MG63 (cell line): ENCODE results near the gene ATP2A3. TPM values are rescaled to one million over a fixed set of nuclear protein-coding genes. Genes with fewer than 3 reads are reported as not detected.

Source experiments
- DNase-seq: peaks from one replicate; pipeline ENCODE4 v3.0.0-alpha.2; 2020
- H3K27me3 ChIP-seq: fragments of 250-450 bp; sonication (Bioruptor Pico); 2 replicates; pipeline ENCODE4 v1.5.1; 2020; ENCODE audit warnings: mild to moderate bottlenecking, moderate library complexity
- H3K36me3 ChIP-seq: fragments of 250-450 bp; sonication (Bioruptor Pico); 2 replicates; pipeline ENCODE4 v1.5.1; 2020; ENCODE audit warnings: mild to moderate bottlenecking, moderate library complexity
- H3K4me3 ChIP-seq: fragments of 250-450 bp; sonication (Bioruptor Pico); 2 replicates; pipeline ENCODE4 v1.5.1; 2020; ENCODE audit warnings: mild to moderate bottlenecking, moderate library complexity
- H3K9me3 ChIP-seq: fragments of 250-450 bp; sonication (Bioruptor Pico); 2 replicates; pipeline ENCODE4 v1.5.1; 2020; ENCODE audit warnings: mild to moderate bottlenecking, moderate library complexity
- total RNA-seq: library from RNA; depleted of rRNA; stranded (reverse); fragments of >200 nt; shearing (Covaris generic); gene quantifications from 2 replicates; pipeline ENCODE4 v1.2.3, GENCODE V29; 2014; ENCODE audit warnings: low replicate concordance; rRNA removed

ATP2A3 gene
- 0.32 and 1.2 TPM in 2 replicates for total RNA-seq

DNA sequence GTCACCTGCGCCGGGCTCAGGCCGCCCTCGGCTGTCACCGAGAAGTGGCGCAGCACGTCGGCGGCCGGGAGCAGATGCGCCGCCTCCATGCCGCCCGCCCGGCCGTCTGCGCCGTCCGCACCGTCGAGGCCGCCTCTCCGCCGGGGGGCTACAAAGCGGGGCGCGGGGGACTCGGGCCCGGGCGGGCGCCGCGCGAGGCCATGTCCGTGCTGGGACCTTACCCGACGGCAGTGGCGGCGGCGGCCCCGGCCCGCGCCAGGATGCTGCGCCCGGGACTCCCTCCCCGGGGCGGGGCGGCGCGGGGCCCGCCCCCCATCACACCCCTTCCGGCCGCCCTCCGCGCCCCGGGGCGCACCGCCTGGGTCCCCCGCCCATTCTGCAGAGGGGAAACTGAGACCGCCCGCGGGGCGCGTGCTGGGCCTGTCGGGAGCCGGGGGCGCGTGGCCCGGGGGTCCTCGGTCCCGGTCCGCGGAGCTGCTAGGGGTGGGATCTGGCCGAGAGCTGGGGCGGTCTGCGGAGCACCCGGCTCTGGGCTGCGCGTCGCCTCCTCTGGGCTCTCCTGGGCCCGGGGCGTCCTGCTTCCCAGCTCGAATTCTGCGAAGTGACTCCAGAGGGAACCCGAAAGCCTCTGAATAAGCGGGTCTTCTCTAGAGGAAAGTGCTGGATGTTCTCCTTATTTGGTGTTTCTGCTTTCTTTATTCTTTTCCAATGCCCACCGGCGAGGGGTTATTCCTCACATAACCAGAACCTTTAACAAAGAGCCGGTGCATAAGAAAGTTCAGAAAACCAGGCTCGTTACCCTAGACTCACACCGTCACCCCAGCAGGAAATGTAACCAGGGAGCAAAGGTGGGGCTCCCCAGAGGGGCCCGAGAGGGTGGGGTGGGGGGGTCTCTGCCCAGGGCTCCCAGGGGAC is at the start of gene ATP2A3:
ATP2A3 (minus strand) TSS at position 235 of the 915 bp plus-strand sequence; CDS start at position 89, 146 bp downstream.
- Histone ChIP-seq H3K9me3 (no peaks in the 10 kb centered on the region), H3K27me3 (no peaks in the 10 kb centered on the region), H3K4me3 (no peak within 1 kb of the TSS), H3K36me3 (no peaks in the 10 kb centered on the region)
- DNase-seq, result no peak

DNA sequence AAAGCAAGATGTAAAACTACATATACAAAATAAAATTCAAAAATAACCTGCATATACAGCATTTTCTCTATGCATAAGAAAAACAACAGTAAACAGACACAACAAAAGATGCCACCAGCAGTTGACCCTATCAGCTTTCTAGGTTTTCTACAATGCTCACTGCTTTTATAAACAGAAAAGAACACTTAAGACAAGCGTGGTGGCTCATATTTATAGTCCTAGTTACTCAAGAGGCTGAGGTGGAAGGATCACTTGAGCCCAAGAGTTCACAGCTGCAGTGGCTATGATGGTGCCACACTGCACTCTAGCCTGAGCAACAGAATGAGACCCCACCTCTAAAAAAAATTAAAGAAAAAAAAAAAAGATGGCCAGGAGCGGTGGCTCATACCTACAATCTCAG is 46.5 kb upstream of the ATP2A3 start:
- no peaks in the 10 kb centered on the region for H3K27me3 ChIP-seq
- DNase-seq, result no peak
- H3K9me3 ChIP-seq, result no peaks in the 10 kb centered on the region
- H3K36me3 ChIP-seq, result peaks cover 10% of the 10 kb centered on the region
- no peak overlapping the region for H3K4me3 ChIP-seq

DNA sequence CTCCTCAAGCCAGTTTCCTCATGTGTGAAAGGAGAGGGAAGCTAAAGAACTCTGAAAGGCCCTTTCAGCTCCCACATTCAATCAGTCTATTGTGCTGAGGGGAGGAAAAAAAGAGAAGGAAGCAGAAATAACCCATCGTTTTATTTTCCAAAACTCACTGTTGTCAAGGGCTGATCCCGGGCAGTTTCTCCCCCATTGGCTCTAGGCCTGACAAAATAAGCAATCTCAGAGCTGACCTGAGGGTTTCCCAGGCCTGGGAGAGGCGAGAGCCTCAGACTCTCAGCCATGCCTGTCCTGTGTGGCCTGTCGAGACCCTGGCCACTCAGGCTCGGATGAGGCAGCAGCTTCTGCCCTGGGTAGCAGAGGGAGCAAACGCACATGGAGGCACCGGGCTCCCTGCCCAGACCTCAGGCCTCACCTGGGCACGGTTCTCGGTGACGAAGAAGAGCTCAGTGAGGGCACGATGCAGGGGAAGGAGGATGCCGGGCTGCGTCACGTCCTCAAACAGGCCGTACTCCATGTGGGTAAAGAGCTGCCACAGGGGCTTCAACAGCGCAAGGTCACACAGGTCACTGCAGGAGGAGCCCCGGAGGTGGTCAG is 45.0 kb upstream of the ATP2A3 start:
- no peak overlapping the region for H3K4me3 ChIP-seq
- no peaks in the 10 kb centered on the region for H3K9me3 ChIP-seq
- no peak for DNase-seq
- H3K36me3 ChIP-seq, result peaks cover 9% of the 10 kb centered on the region
- no peaks in the 10 kb centered on the region for H3K27me3 ChIP-seq

DNA sequence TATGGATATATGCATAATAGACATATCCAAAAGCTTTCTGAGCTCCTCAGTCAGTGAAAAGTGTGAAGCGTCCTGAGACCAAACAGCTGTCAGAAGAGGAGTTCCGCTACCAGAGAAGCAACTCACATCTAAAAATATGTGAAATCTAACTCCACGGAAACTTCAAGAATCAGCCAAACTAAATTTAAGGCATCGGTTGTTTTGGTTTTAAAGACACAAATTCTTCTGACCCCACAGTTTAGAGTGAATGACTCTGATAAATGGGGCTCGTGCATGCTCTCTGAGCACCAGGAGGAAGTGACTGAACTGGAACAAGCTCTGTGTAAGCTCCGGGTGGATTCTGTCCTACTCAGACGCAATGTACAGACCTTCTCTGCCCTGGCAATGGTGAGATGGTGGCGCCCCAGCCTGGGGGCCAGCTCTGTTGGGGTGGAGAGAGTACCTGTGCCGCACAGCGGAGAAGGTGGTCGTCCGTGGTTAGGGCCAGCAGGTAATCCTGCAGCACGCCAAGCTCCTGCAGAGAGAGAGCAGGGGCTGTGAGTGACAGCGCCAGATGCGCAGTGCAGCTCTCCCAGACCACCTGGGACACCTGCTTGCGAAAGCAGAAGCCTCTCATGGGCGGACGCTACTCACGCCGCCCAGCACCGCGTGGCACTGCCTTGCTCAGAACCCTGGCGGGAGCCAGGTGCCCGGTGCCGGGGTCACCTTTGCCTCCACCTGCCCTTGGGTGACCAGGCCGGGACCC is 44.4 kb upstream of the ATP2A3 start:
- H3K36me3 ChIP-seq, result peaks cover 4% of the 10 kb centered on the region
- no peak for DNase-seq
- no peaks in the 10 kb centered on the region for H3K9me3 ChIP-seq
- no peak overlapping the region for H3K4me3 ChIP-seq
- no peaks in the 10 kb centered on the region for H3K27me3 ChIP-seq

DNA sequence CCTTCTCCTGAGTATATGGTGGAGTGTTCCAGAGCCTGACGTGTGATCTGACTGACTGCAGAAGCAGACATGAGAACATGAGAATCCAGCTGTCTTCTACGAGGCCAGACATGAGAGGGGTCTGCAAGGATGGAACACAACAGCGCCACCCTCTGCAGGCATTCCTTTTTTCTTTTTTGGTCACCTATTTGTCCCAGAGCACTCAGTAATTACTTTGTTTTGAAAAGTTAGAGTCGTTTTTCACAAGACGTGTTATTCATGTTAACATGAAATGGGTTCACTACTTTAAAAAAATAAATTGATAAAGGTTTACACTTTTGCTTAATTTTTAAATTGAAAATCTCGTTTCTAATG is 43.8 kb upstream of the ATP2A3 start:
- Histone ChIP-seq H3K36me3 (peaks cover 4% of the 10 kb centered on the region), H3K9me3 (no peaks in the 10 kb centered on the region), H3K4me3 (no peak overlapping the region), H3K27me3 (no peaks in the 10 kb centered on the region)
- DNase-seq, result no peak

DNA sequence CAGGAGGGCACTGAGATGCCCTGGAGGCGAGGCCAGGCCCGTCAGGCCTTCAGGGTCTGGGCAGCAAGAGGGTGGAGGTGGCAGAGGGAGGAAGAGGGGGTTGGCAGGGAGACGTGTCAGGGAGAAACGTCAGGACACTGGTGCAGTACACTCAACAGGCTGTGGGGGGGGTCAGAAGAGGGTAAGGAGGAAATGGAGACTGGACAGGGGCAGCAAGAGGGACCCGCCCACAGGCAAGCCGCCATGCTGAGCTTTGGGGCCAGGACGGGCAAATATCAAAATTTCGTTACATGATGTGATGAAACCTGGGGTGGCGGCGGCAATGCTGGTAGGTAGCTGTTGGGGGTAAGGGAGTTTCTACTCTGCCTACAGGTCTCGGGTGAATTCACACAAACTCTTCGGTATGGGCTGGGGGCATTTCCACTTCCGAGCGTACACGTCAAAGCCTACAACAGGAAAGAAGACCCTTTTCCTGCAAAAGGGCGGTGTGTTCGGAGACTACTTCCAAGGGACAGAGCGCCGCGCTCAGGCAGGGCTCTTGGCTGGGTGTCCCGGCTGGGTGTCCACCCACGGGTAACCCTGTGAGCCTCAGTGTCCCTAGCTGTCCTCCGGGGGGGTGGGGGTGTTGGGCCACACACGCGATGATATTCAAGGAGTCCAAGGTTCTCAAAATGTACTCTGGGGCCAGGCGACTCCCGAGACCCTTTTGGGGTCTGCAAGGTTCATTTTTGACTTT is 43.3 kb upstream of the ATP2A3 start:
- peaks cover 4% of the 10 kb centered on the region for H3K36me3 ChIP-seq
- H3K9me3 ChIP-seq, result no peaks in the 10 kb centered on the region
- H3K27me3 ChIP-seq, result no peaks in the 10 kb centered on the region
- H3K4me3 ChIP-seq, result no peak overlapping the region
- DNase-seq, result no peak

DNA sequence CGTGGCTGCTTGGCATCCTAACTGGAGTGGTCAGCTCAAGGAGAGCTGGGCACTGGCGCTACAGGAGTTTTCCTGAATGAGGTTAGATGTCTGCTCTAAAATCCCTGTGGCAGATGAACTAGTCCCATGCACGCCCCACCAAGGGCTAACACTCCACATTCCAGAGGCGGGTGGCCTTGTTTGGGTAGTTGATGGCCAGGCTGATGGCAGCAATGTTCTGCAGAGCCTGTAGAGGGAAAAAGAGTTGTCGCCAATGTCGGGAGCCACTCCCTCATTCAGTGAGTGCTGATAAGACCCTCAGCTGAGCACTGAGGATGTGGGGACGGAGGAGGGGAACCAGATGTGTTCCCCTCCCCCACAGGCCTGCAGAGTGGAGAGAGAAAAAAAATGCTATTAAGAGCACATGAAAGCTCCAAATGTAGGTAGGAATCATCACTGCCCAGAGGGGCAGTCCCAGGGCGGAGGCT is 42.5 kb upstream of the ATP2A3 start:
- H3K27me3 ChIP-seq, result no peaks in the 10 kb centered on the region
- no peaks in the 10 kb centered on the region for H3K9me3 ChIP-seq
- no peak for DNase-seq
- H3K4me3 ChIP-seq, result no peak overlapping the region
- H3K36me3 ChIP-seq, result peaks cover 4% of the 10 kb centered on the region

DNA sequence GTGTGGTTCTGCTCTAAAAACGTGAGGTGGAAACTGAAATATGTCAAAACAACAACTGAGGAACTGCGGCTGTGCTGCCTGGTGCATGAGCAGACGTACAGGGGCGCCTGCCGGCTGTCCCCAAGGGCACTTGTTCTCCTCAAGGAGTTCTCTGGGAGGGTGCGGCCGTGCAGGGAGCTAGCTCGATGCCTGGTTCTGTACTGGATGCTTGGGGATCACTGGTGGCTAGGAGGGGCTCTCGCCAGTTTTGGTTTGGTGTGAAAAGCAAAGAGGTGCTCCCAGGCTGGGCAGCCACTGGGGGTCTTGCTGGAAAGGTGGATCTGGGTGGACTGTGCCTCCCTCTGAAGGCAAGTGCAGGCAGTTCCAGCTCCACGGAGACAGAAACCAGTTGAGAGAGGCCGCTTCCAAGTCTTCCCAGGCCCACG is 41.9 kb upstream of the ATP2A3 start:
- no peak for DNase-seq
- no peaks in the 10 kb centered on the region for H3K27me3 ChIP-seq
- H3K4me3 ChIP-seq, result no peak overlapping the region
- no peaks in the 10 kb centered on the region for H3K9me3 ChIP-seq
- H3K36me3 ChIP-seq, result peaks cover 4% of the 10 kb centered on the region

DNA sequence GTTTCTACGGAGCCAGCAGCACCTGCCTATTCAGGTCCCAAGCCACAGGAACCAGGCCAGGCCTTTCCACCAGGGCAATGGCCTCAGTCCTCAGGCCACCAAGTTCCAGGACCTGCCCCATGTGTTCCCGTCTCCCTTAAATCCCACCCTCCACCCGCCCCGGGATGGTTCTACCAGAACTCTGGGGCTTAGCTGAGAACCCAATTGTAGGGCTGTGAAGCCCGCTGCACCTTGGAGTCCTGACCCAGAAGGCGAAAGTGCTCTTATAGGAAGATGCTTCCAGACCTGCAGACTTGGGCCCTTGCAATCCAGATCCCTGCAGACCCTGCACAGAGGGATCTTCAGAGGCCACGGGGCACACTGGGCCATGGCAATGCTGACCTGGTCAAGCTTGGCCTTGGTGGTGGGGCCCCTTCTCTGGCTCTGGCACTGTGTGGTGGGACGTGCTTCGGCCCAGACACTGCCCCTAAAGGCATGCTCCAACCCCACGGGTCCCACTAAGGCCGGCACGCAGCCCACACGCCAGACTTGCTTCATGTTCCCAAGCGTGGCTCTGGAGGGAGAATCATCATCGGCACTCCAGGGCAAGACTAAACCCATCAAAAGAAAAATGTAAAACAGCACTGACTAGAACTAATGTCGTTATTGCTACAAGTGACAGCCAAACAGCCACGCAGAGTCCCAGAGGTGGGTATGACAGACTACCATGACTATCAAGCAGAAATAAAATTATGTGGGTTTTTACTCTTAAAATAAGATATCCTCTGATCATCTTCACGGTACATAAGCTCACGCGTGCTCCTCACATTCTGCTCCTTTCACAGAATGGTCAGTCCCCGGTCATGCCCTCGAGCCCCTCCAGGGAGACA is 41.3 kb upstream of the ATP2A3 start:
- no peak for DNase-seq
- Histone ChIP-seq H3K9me3 (no peaks in the 10 kb centered on the region), H3K27me3 (no peaks in the 10 kb centered on the region), H3K36me3 (peaks cover 4% of the 10 kb centered on the region), H3K4me3 (no peak overlapping the region)

DNA sequence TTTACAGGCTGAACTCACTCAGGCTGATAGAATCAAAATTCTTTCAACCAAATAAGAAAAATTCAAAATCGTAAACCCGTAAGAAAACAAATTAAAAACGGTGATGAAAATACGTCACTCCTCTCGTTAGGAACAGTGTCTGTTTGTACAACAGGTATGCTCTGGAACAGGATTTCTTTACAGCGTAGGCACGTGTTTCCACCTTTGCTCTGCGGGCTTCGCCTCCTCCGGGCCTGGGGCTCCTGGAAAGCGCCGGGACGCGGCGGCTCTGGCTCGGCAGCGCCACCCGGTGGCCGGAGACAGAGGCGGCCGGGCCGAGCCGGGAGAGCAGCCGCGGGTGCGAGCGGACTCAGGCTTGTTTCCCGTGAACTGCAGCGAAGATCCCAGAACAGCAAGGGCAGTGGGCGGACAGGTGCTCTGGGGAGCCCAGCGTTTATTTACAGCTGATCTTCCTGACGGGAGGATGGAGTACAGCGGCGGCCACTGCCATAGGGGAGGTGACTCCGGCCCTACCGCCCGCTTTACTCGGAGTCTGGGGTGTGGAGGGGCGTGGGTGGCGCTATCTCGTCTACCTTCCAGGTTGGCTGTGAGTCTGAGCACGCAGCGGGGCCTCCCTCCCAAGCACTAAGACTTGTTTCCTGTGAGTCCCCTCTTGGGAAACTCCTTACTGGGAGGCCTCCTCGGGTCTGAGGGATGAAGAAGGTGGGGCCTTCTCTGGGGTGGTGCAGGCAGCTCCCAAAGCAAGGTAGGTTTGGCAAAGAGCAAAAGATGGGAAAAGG is 40.5 kb upstream of the ATP2A3 start:
- no peaks in the 10 kb centered on the region for H3K9me3 ChIP-seq
- H3K36me3 ChIP-seq, result peaks cover 4% of the 10 kb centered on the region
- no peak overlapping the region for H3K4me3 ChIP-seq
- H3K27me3 ChIP-seq, result no peaks in the 10 kb centered on the region
- DNase-seq, result no peak

DNA sequence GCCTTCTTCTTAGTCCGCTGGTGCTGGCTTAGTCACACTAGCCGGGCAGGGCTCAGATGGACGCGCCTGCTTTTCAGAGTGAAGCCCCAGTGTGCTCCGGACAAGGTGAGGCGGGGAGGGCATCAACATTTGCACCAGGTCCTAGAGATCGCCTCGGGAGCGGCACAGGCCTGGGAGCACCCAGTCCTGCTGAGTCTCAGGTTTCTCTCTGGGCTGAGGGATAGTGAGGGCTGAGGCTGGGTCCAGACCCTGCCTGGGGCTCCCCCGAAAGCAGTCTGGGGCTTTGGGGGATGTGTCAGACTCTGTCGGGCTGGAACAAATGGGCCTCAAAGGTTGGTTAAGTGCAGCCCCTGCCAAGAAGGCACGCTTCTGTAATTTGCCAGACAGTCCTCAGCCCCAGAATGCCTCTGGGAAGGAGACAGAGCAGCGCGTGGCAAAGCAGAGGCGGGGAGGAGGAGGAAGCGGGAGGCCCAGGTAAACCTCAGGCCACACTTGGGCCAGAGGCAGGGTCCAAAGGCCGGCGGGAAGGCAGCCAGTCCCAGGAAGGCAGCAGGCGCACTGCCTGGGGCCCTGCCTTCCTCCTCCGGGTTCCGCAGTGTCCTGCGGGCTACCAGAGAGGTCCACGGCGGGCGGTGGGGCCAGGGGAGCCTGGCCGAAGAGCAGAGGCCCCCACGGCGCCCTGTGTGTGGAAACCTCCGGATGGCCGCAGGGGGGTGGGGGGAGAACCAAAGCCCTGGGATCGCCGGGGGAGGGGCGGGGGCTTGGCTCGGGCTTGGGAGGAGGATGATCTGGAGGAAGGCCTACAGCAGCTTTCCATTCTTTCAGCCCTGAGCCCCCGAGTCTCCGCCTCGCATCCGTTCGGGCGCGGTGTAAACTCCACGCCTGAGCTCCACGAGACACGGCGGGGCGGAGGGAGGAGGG is 39.5 kb upstream of the ATP2A3 start:
- no peak for DNase-seq
- Histone ChIP-seq H3K27me3 (no peaks in the 10 kb centered on the region), H3K9me3 (no peaks in the 10 kb centered on the region), H3K4me3 (no peak overlapping the region), H3K36me3 (no peaks in the 10 kb centered on the region; the same call in none of the 2 replicates)

DNA sequence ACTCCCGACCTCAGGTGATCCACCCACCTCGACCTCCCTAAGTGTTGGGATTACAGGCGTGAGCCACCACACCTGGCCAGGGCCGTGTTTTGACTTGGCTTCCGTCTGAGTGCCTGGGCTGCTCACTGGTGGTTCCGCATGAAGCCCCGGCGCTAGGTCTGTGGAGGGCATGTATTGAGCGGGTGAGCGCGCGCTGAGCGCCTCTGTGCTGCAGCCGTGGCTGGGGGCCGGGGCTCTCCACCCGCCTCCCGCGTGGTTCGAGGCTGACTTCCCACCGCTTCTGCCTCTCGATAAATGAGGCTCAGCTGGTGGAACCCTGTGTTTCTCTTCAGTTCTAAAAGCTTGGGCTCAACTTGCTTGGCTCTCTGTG is 38.9 kb upstream of the ATP2A3 start:
- Histone ChIP-seq H3K4me3 (no peak overlapping the region), H3K27me3 (no peaks in the 10 kb centered on the region), H3K9me3 (no peaks in the 10 kb centered on the region), H3K36me3 (no peaks in the 10 kb centered on the region; the same call in none of the 2 replicates)
- no peak for DNase-seq

DNA sequence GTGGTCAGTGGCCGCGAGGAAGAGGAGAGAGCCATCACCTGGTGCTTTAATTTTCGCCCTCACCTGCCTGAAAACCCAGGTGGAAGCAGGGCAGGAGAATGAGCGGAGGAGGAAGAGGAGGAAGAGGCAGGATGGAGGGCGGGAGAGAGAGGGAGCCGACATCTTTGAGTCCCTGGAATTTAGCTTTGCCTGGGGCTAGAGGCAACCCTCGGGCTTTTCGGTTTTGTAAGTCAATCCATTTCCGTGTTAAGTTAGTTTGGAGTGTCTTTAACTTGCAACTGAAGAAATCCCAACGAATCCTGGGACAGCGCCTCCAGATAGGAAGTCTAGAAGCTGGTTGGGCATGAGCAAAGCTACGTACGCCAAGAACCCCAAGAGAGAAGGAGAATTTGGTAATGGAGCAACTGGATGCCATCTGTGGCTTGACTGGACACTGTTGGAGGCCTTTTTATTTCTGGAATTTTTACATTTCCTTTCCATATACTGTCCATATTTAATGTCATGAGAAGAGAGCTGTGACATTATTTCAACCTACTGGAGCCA is 36.9 kb upstream of the ATP2A3 start:
- DNase-seq, result no peak
- Histone ChIP-seq H3K36me3 (no peaks in the 10 kb centered on the region), H3K27me3 (no peaks in the 10 kb centered on the region), H3K4me3 (no peak overlapping the region), H3K9me3 (no peaks in the 10 kb centered on the region)

DNA sequence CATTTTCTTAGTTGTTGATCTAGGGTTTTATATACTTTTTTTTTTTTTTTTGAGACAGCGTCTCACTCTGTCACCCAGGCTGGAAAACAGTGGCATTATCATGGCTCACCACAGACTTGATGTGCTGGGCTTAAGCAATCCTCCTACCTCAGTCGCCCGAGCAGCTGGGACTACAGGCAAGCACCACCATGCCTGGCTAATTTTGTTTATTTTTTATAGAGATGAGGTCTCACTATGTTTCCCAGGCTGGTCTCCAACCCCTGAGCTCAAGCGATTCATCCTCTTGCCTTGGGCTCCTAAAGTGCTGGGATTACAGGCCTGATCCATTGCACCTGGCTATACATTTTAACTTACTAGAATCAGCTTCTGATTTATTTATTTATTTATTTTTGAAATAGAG is 34.2 kb upstream of the ATP2A3 start:
- no peaks in the 10 kb centered on the region for H3K36me3 ChIP-seq
- no peak overlapping the region for H3K4me3 ChIP-seq
- H3K27me3 ChIP-seq, result no peaks in the 10 kb centered on the region
- DNase-seq, result no peak
- no peaks in the 10 kb centered on the region for H3K9me3 ChIP-seq
